Chondrocyte (in vitro differentiated cells): ENCODE measurements around the gene PLEKHA6. TPM values are rescaled to one million over a fixed set of nuclear protein-coding genes. Genes with fewer than 3 reads are reported as not detected.

Experiments
- DNase-seq: peaks from one replicate; pipeline ENCODE4 v3.0.0; 2021; ENCODE audit warnings: mixed read lengths, low spot score
- H3K27ac Mint-ChIP-seq: one replicate; pipeline ENCODE4 v1.8.0; 2021; ENCODE audit warnings: mild to moderate bottlenecking, moderate library complexity, mixed read lengths; ENCODE audit not compliant: unreplicated experiment
- H3K27me3 Mint-ChIP-seq: 2 replicates; pipeline ENCODE4 v1.8.0; 2021; ENCODE audit warnings: low read depth, mixed read lengths
- H3K36me3 Mint-ChIP-seq: 2 replicates; pipeline ENCODE4 v1.8.0; 2021; ENCODE audit warnings: low read depth, mixed read lengths
- H3K4me1 Mint-ChIP-seq: 2 replicates; pipeline ENCODE4 v1.8.0; 2021; ENCODE audit warnings: low read depth, mild to moderate bottlenecking, mixed read lengths
- H3K4me3 Mint-ChIP-seq: one replicate; pipeline ENCODE4 v1.8.0; 2021; ENCODE audit warnings: mild to moderate bottlenecking, moderate library complexity, mixed read lengths; ENCODE audit not compliant: unreplicated experiment
- H3K9me3 Mint-ChIP-seq: 2 replicates; pipeline ENCODE4 v1.8.0; 2021; ENCODE audit warnings: low read depth, mixed read lengths
- total RNA-seq: library from RNA; stranded (reverse); gene quantifications from 3 replicates; pipeline ENCODE4 v1.2.1, GENCODE V29; 2021
- TF ChIP-seq, protein P1 (sequence below): fragments of 200-600 bp; sonication (generic); IDR thresholded peaks from 2 replicates; pipeline ENCODE4 v1.5.0; 2021; ENCODE audit warnings: antibody characterized with exemption, mild to moderate bottlenecking, moderate library complexity

The PLEKHA6 gene
- total RNA-seq, 1 donor from 2014 or later = 0.15 TPM

- no peaks in the 10 kb centered on the region for H3K9me3 Mint-ChIP-seq
- no peak overlapping the region for H3K4me3 Mint-ChIP-seq
Observed at GRCh38 chr1:204339541-204339940, 20.2 kb downstream of the PLEKHA6 start.

GRCh38 chr1:204338997-204339396 lies 20.7 kb downstream of the PLEKHA6 start:
- Mint-ChIP-seq H3K4me1 (peaks cover 7% of the 10 kb centered on the region), H3K9me3 (no peaks in the 10 kb centered on the region), H3K36me3 (no peaks in the 10 kb centered on the region), H3K27me3 (no peaks in the 10 kb centered on the region), H3K4me3 (no peak overlapping the region), H3K27ac (no peak overlapping the region)
- TF ChIP-seq, protein P1, sequence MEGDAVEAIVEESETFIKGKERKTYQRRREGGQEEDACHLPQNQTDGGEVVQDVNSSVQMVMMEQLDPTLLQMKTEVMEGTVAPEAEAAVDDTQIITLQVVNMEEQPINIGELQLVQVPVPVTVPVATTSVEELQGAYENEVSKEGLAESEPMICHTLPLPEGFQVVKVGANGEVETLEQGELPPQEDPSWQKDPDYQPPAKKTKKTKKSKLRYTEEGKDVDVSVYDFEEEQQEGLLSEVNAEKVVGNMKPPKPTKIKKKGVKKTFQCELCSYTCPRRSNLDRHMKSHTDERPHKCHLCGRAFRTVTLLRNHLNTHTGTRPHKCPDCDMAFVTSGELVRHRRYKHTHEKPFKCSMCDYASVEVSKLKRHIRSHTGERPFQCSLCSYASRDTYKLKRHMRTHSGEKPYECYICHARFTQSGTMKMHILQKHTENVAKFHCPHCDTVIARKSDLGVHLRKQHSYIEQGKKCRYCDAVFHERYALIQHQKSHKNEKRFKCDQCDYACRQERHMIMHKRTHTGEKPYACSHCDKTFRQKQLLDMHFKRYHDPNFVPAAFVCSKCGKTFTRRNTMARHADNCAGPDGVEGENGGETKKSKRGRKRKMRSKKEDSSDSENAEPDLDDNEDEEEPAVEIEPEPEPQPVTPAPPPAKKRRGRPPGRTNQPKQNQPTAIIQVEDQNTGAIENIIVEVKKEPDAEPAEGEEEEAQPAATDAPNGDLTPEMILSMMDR = no peak
- no peak for DNase-seq

More at GRCh38 chr1:204339541-204339940, 20.2 kb downstream of the PLEKHA6 start:
- Mint-ChIP-seq H3K27me3 (no peaks in the 10 kb centered on the region), H3K27ac (no peak overlapping the region), H3K4me1 (peaks cover 5% of the 10 kb centered on the region), H3K36me3 (no peaks in the 10 kb centered on the region)
- TF ChIP-seq, protein P1 = no peak
- DNase-seq = no peak

- H3K9me3 Mint-ChIP-seq = no peaks in the 10 kb centered on the region
- DNase-seq = no peak
- H3K36me3 Mint-ChIP-seq = no peaks in the 10 kb centered on the region
- TF ChIP-seq, protein P1 = no peak
- H3K4me3 Mint-ChIP-seq = no peak overlapping the region
- H3K4me1 Mint-ChIP-seq = peaks cover 7% of the 10 kb centered on the region
- H3K27me3 Mint-ChIP-seq = no peaks in the 10 kb centered on the region
- no peak overlapping the region for H3K27ac Mint-ChIP-seq
Observed at GRCh38 chr1:204338360-204338759, 21.4 kb downstream of the PLEKHA6 start.

DNA sequence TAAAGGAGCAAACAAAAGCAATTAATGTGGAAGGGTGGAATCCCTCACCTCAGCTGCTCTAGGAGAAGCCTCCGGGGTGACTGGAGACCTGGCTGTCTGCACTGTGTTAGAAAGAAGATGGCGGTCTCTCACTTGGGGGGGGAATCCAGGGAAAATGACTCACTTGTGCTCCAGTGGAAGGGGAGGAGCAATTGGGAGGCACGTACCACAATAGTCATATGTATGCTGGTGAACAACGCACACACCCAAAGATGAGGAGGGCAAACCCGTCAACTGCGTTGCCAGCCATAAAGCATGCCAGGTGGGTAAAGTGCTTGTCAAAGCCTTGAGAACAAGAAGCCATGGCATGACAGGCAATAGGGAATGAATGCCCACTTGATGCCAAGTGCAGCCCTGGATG lies 22.1 kb downstream of the PLEKHA6 start:
- no peak overlapping the region for H3K27ac Mint-ChIP-seq
- no peak overlapping the region for H3K4me3 Mint-ChIP-seq
- no peak for DNase-seq
- no peaks in the 10 kb centered on the region for H3K9me3 Mint-ChIP-seq
- H3K4me1 Mint-ChIP-seq = peaks cover 11% of the 10 kb centered on the region
- TF ChIP-seq, protein P1 = no peak
- no peaks in the 10 kb centered on the region for H3K36me3 Mint-ChIP-seq
- no peaks in the 10 kb centered on the region for H3K27me3 Mint-ChIP-seq

DNA sequence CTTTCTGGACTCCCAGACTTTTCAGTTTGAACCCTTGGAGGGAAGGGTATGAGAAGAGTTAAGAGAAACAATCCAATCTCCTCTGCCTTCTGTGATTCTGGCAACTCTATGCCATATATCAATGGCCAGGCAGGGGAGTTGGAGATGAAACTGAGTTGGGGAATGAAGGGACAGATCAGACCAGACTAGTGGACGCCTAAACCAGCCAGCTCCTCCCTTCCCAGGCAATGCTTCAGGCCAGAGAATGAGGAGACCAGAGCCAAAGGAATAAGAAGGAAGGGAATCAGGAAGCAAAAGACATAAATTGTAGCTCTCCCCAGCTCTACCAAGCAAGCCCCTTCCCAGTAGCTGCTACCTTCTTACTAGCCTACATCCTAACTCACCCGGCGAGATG lies 22.7 kb downstream of the PLEKHA6 start:
- DNase-seq = no peak
- peaks cover 11% of the 10 kb centered on the region for H3K4me1 Mint-ChIP-seq
- H3K27ac Mint-ChIP-seq = no peak overlapping the region
- H3K36me3 Mint-ChIP-seq = no peaks in the 10 kb centered on the region
- H3K9me3 Mint-ChIP-seq = no peaks in the 10 kb centered on the region
- H3K4me3 Mint-ChIP-seq = no peak overlapping the region
- TF ChIP-seq, protein P1 = no peak
- H3K27me3 Mint-ChIP-seq = no peaks in the 10 kb centered on the region
